ENCODE results near the gene CHD9.

CHD9 gene

DNA sequence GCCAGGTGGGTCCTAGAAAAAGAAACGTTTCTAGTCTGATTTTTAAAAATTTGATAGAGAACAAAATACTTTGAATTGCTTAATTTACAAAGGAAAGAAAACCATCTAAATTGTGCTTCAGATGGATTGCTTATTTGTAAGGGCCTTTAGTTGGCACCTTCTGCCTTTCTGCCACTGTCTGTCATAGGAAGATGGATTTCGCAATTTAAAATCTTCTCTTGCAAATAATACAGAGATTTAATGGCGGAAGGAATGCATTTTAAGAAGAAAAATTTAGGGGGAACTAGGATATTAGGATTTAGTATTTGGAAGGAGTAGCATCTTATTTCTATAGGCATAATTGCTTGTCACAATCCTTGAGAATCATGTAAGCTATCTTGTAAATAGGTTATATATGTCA is 204.0 kb downstream of the CHD9 start:
- TF ChIP-seq, protein P1, sequence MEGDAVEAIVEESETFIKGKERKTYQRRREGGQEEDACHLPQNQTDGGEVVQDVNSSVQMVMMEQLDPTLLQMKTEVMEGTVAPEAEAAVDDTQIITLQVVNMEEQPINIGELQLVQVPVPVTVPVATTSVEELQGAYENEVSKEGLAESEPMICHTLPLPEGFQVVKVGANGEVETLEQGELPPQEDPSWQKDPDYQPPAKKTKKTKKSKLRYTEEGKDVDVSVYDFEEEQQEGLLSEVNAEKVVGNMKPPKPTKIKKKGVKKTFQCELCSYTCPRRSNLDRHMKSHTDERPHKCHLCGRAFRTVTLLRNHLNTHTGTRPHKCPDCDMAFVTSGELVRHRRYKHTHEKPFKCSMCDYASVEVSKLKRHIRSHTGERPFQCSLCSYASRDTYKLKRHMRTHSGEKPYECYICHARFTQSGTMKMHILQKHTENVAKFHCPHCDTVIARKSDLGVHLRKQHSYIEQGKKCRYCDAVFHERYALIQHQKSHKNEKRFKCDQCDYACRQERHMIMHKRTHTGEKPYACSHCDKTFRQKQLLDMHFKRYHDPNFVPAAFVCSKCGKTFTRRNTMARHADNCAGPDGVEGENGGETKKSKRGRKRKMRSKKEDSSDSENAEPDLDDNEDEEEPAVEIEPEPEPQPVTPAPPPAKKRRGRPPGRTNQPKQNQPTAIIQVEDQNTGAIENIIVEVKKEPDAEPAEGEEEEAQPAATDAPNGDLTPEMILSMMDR (IDR thresholded peaks at IDR 0.05; ENCODE audit: insufficient read depth, low read length, poor library complexity, severe bottlenecking), result no peak
- no peak for TF ChIP-seq EZH2phosphoT487 (conservative IDR thresholded peaks at IDR 0.05; ENCODE audit: low read length)
- Histone ChIP-seq H3K79me2 (ENCODE audit: insufficient read depth, low read length) (no peaks in the 10 kb centered on the region), H4K20me1 (ENCODE audit: low read depth, low read length) (no peaks in the 10 kb centered on the region), H3K9ac (ENCODE audit: low read length) (no peak overlapping the region), H3K4me2 (ENCODE audit: low read depth, low read length, poor library complexity, severe bottlenecking) (no peak overlapping the region), H3K9me3 (ENCODE audit: insufficient read depth, low read length) (no peaks in the 10 kb centered on the region), H3K27me3 (ENCODE audit: low read length) (no peaks in the 10 kb centered on the region), H2AFZ (ENCODE audit: low read depth, low read length, severe bottlenecking) (no peak overlapping the region), H3F3A (ENCODE audit: insufficient read depth) (no peaks in the 10 kb centered on the region), H3K27ac (ENCODE audit: low read depth, low read length) (no peak overlapping the region), H3K9me2 (replicated peaks; ENCODE audit: insufficient read depth, low read length) (no peaks in the 10 kb centered on the region), H3K4me3 (ENCODE audit: insufficient read depth, low read length, poor library complexity, severe bottlenecking) (no peak overlapping the region), H3K36me3 (ENCODE audit: low read length) (peaks cover 26% of the 10 kb centered on the region; the same call in 1 of the 2 replicates)

GRCh38 chr16:53261276-53261675 is 206.5 kb downstream of the CHD9 start:
- Histone ChIP-seq H4K20me1 (ENCODE audit: low read depth, low read length) (no peaks in the 10 kb centered on the region), H3F3A (ENCODE audit: insufficient read depth) (no peaks in the 10 kb centered on the region), H3K9me3 (ENCODE audit: insufficient read depth, low read length) (no peaks in the 10 kb centered on the region), H3K9ac (ENCODE audit: low read length) (no peak overlapping the region), H3K9me2 (replicated peaks; ENCODE audit: insufficient read depth, low read length) (no peaks in the 10 kb centered on the region), H3K27me3 (ENCODE audit: low read length) (no peaks in the 10 kb centered on the region), H3K4me3 (ENCODE audit: insufficient read depth, low read length, poor library complexity, severe bottlenecking) (no peak overlapping the region), H2AFZ (ENCODE audit: low read depth, low read length, severe bottlenecking) (no peak overlapping the region), H3K79me2 (ENCODE audit: insufficient read depth, low read length) (no peaks in the 10 kb centered on the region), H3K36me3 (ENCODE audit: low read length) (peaks cover 32% of the 10 kb centered on the region; the same call in 1 of the 2 replicates), H3K4me2 (ENCODE audit: low read depth, low read length, poor library complexity, severe bottlenecking) (no peak overlapping the region), H3K27ac (ENCODE audit: low read depth, low read length) (no peak overlapping the region)
- TF ChIP-seq, protein P1 (IDR thresholded peaks at IDR 0.05; ENCODE audit: insufficient read depth, low read length, poor library complexity, severe bottlenecking), result no peak
- TF ChIP-seq EZH2phosphoT487 (conservative IDR thresholded peaks at IDR 0.05; ENCODE audit: low read length), result no peak

GRCh38 chr16:53262645-53263044 is 207.9 kb downstream of the CHD9 start:
- Histone ChIP-seq H3K36me3 (ENCODE audit: low read length) (peaks cover 32% of the 10 kb centered on the region; the same call in 1 of the 2 replicates), H3K9me2 (replicated peaks; ENCODE audit: insufficient read depth, low read length) (no peaks in the 10 kb centered on the region), H3F3A (ENCODE audit: insufficient read depth) (no peaks in the 10 kb centered on the region; the same call in 1 of the 2 replicates), H3K27me3 (ENCODE audit: low read length) (no peaks in the 10 kb centered on the region), H3K9me3 (ENCODE audit: insufficient read depth, low read length) (no peaks in the 10 kb centered on the region), H3K4me2 (ENCODE audit: low read depth, low read length, poor library complexity, severe bottlenecking) (no peak overlapping the region), H4K20me1 (ENCODE audit: low read depth, low read length) (no peaks in the 10 kb centered on the region), H3K4me3 (ENCODE audit: insufficient read depth, low read length, poor library complexity, severe bottlenecking) (no peak overlapping the region), H3K79me2 (ENCODE audit: insufficient read depth, low read length) (no peaks in the 10 kb centered on the region), H3K9ac (ENCODE audit: low read length) (no peak overlapping the region), H3K27ac (ENCODE audit: low read depth, low read length) (no peak overlapping the region), H2AFZ (ENCODE audit: low read depth, low read length, severe bottlenecking) (no peak overlapping the region)
- TF ChIP-seq EZH2phosphoT487 (conservative IDR thresholded peaks at IDR 0.05; ENCODE audit: low read length), result no peak
- TF ChIP-seq, protein P1 (IDR thresholded peaks at IDR 0.05; ENCODE audit: insufficient read depth, low read length, poor library complexity, severe bottlenecking), result no peak
